ENCODE results near the gene PLA2G2E.

The PLA2G2E gene

GRCh38 chr1:19923137-19923952 lies at the start of gene PLA2G2E:
Gene PLA2G2E (minus strand): TSS chr1:19923617. CDS start chr1:19923559, 58 bp downstream.
- H3K36me3 ChIP-seq (ENCODE audit: control insufficient read depth, insufficient read depth, low read length), result no peaks in the 10 kb centered on the region

GRCh38 chr1:19971664-19972063 lies 48.2 kb upstream of the PLA2G2E start:
- Histone ChIP-seq H3K4me1 (ENCODE audit: control insufficient read depth, insufficient read depth, low read length) (peaks cover 7% of the 10 kb centered on the region; the same call in 1 of the 2 replicates), H3K9me3 (ENCODE audit: control insufficient read depth, insufficient read depth, low read length) (no peaks in the 10 kb centered on the region), H3K27ac (ENCODE audit: low read depth, low read length) (no peak overlapping the region), H3K4me3 (ENCODE audit: low read depth, low read length) (no peak overlapping the region), H3K36me3 (ENCODE audit: control insufficient read depth, insufficient read depth, low read length) (no peaks in the 10 kb centered on the region), H3K27me3 (ENCODE audit: control insufficient read depth, insufficient read depth, low read length) (no peaks in the 10 kb centered on the region), H3K9ac (ENCODE audit: low read depth, low read length) (no peak overlapping the region)

More at GRCh38 chr1:19923137-19923952, at the start of gene PLA2G2E:
- Histone ChIP-seq H3K27ac (ENCODE audit: low read depth, low read length) (no peak within 1 kb of the TSS), H3K4me3 (ENCODE audit: low read depth, low read length) (no peak within 1 kb of the TSS), H3K9me3 (ENCODE audit: control insufficient read depth, insufficient read depth, low read length) (no peaks in the 10 kb centered on the region), H3K4me1 (ENCODE audit: control insufficient read depth, insufficient read depth, low read length) (no peaks in the 10 kb centered on the region), H3K27me3 (ENCODE audit: control insufficient read depth, insufficient read depth, low read length) (no peaks in the 10 kb centered on the region), H3K9ac (ENCODE audit: low read depth, low read length) (no peak within 1 kb of the TSS)

- H3K27ac ChIP-seq (ENCODE audit: low read depth, low read length), result no peak overlapping the region
- H3K9me3 ChIP-seq (ENCODE audit: control insufficient read depth, insufficient read depth, low read length), result no peaks in the 10 kb centered on the region
- no peak overlapping the region for H3K4me3 ChIP-seq (ENCODE audit: low read depth, low read length)
- no peaks in the 10 kb centered on the region for H3K36me3 ChIP-seq (ENCODE audit: control insufficient read depth, insufficient read depth, low read length)
- H3K27me3 ChIP-seq (ENCODE audit: control insufficient read depth, insufficient read depth, low read length), result no peaks in the 10 kb centered on the region
- H3K4me1 ChIP-seq (ENCODE audit: control insufficient read depth, insufficient read depth, low read length), result peaks cover 2% of the 10 kb centered on the region; the same call in 1 of the 2 replicates
- H3K9ac ChIP-seq (ENCODE audit: low read depth, low read length), result no peak overlapping the region
These were observed 46.7 kb upstream of the PLA2G2E start for GRCh38 chr1:19969898-19970660.

GRCh38 chr1:19967808-19968207 lies 44.4 kb upstream of the PLA2G2E start:
- Histone ChIP-seq H3K27me3 (ENCODE audit: control insufficient read depth, insufficient read depth, low read length) (no peaks in the 10 kb centered on the region), H3K36me3 (ENCODE audit: control insufficient read depth, insufficient read depth, low read length) (no peaks in the 10 kb centered on the region), H3K4me3 (ENCODE audit: low read depth, low read length) (no peak overlapping the region), H3K27ac (ENCODE audit: low read depth, low read length) (no peak overlapping the region), H3K9me3 (ENCODE audit: control insufficient read depth, insufficient read depth, low read length) (no peaks in the 10 kb centered on the region), H3K9ac (ENCODE audit: low read depth, low read length) (no peak overlapping the region), H3K4me1 (ENCODE audit: control insufficient read depth, insufficient read depth, low read length) (no peaks in the 10 kb centered on the region)

GRCh38 chr1:19964542-19964941 lies 41.1 kb upstream of the PLA2G2E start:
- no peak overlapping the region for H3K4me3 ChIP-seq (ENCODE audit: low read depth, low read length)
- H3K9ac ChIP-seq (ENCODE audit: low read depth, low read length), result no peak overlapping the region
- H3K27ac ChIP-seq (ENCODE audit: low read depth, low read length), result no peak overlapping the region
- no peaks in the 10 kb centered on the region for H3K36me3 ChIP-seq (ENCODE audit: control insufficient read depth, insufficient read depth, low read length)
- peaks cover 6% of the 10 kb centered on the region; the same call in 1 of the 2 replicates for H3K4me1 ChIP-seq (ENCODE audit: control insufficient read depth, insufficient read depth, low read length)
- no peaks in the 10 kb centered on the region for H3K9me3 ChIP-seq (ENCODE audit: control insufficient read depth, insufficient read depth, low read length)
- no peaks in the 10 kb centered on the region for H3K27me3 ChIP-seq (ENCODE audit: control insufficient read depth, insufficient read depth, low read length)

GRCh38 chr1:19963636-19964035 lies 40.2 kb upstream of the PLA2G2E start:
- H3K9me3 ChIP-seq (ENCODE audit: control insufficient read depth, insufficient read depth, low read length), result no peaks in the 10 kb centered on the region
- H3K27me3 ChIP-seq (ENCODE audit: control insufficient read depth, insufficient read depth, low read length), result no peaks in the 10 kb centered on the region
- H3K4me1 ChIP-seq (ENCODE audit: control insufficient read depth, insufficient read depth, low read length), result peaks cover 6% of the 10 kb centered on the region; the same call in 1 of the 2 replicates
- H3K4me3 ChIP-seq (ENCODE audit: low read depth, low read length), result no peak overlapping the region
- H3K36me3 ChIP-seq (ENCODE audit: control insufficient read depth, insufficient read depth, low read length), result no peaks in the 10 kb centered on the region
- H3K27ac ChIP-seq (ENCODE audit: low read depth, low read length), result no peak overlapping the region
- H3K9ac ChIP-seq (ENCODE audit: low read depth, low read length), result no peak overlapping the region

GRCh38 chr1:19960591-19960990 lies 37.2 kb upstream of the PLA2G2E start:
- Histone ChIP-seq H3K27me3 (ENCODE audit: control insufficient read depth, insufficient read depth, low read length) (no peaks in the 10 kb centered on the region), H3K36me3 (ENCODE audit: control insufficient read depth, insufficient read depth, low read length) (no peaks in the 10 kb centered on the region), H3K27ac (ENCODE audit: low read depth, low read length) (no peak overlapping the region), H3K9me3 (ENCODE audit: control insufficient read depth, insufficient read depth, low read length) (no peaks in the 10 kb centered on the region), H3K4me1 (ENCODE audit: control insufficient read depth, insufficient read depth, low read length) (peaks cover 6% of the 10 kb centered on the region; the same call in 1 of the 2 replicates), H3K9ac (ENCODE audit: low read depth, low read length) (no peak overlapping the region), H3K4me3 (ENCODE audit: low read depth, low read length) (no peak overlapping the region)

GRCh38 chr1:19957779-19958178 lies 34.4 kb upstream of the PLA2G2E start:
- Histone ChIP-seq H3K4me3 (ENCODE audit: low read depth, low read length) (no peak overlapping the region), H3K9me3 (ENCODE audit: control insufficient read depth, insufficient read depth, low read length) (peaks cover 7% of the 10 kb centered on the region; the same call in 1 of the 2 replicates), H3K9ac (ENCODE audit: low read depth, low read length) (no peak overlapping the region), H3K27me3 (ENCODE audit: control insufficient read depth, insufficient read depth, low read length) (no peaks in the 10 kb centered on the region), H3K4me1 (ENCODE audit: control insufficient read depth, insufficient read depth, low read length) (peaks cover 6% of the 10 kb centered on the region; the same call in 1 of the 2 replicates), H3K36me3 (ENCODE audit: control insufficient read depth, insufficient read depth, low read length) (no peaks in the 10 kb centered on the region), H3K27ac (ENCODE audit: low read depth, low read length) (no peak overlapping the region)

GRCh38 chr1:19955534-19956170 lies 32.2 kb upstream of the PLA2G2E start:
- Histone ChIP-seq H3K9ac (ENCODE audit: low read depth, low read length) (no peak overlapping the region), H3K27ac (ENCODE audit: low read depth, low read length) (no peak overlapping the region), H3K27me3 (ENCODE audit: control insufficient read depth, insufficient read depth, low read length) (no peaks in the 10 kb centered on the region), H3K4me1 (ENCODE audit: control insufficient read depth, insufficient read depth, low read length) (peaks cover 4% of the 10 kb centered on the region; the same call in 1 of the 2 replicates), H3K9me3 (ENCODE audit: control insufficient read depth, insufficient read depth, low read length) (peaks cover 7% of the 10 kb centered on the region; the same call in 1 of the 2 replicates), H3K4me3 (ENCODE audit: low read depth, low read length) (no peak overlapping the region), H3K36me3 (ENCODE audit: control insufficient read depth, insufficient read depth, low read length) (no peaks in the 10 kb centered on the region)

GRCh38 chr1:19954059-19954458 lies 30.6 kb upstream of the PLA2G2E start:
- Histone ChIP-seq H3K27ac (ENCODE audit: low read depth, low read length) (no peak overlapping the region), H3K27me3 (ENCODE audit: control insufficient read depth, insufficient read depth, low read length) (no peaks in the 10 kb centered on the region), H3K9me3 (ENCODE audit: control insufficient read depth, insufficient read depth, low read length) (peaks cover 7% of the 10 kb centered on the region; the same call in 1 of the 2 replicates), H3K4me3 (ENCODE audit: low read depth, low read length) (no peak overlapping the region), H3K4me1 (ENCODE audit: control insufficient read depth, insufficient read depth, low read length) (no peaks in the 10 kb centered on the region), H3K36me3 (ENCODE audit: control insufficient read depth, insufficient read depth, low read length) (no peaks in the 10 kb centered on the region), H3K9ac (ENCODE audit: low read depth, low read length) (no peak overlapping the region)
